Aorta (tissue), 5 donors: ENCODE data around the gene ZBTB48. TPM values are rescaled to one million over a fixed set of nuclear protein-coding genes. Genes with fewer than 3 reads are reported as not detected.

ENCODE experiments used
- ATAC-seq: fragments of 200-7000 bp; cut with Tn5 transposase; one replicate; pipeline ENCODE4 v1.9.1; 2022; ENCODE audit warnings: moderate library complexity; ENCODE audit not compliant: low FRiP score
- DNase-seq, 2 donors: peaks; one replicate each; pipeline ENCODE4 v3.0.0-alpha.2; 2020
- H3K27ac ChIP-seq, 2 donors: one replicate each; pipeline ENCODE4 v1.5.1; 2013; ENCODE audit warnings: low read length in 2 of 2, mild to moderate bottlenecking in 2 of 2, moderate library complexity in 2 of 2, control low read depth in 1 of 2, inconsistent platforms in 1 of 2, low read depth in 1 of 2
- H3K27me3 ChIP-seq, 2 donors: one replicate each; pipeline ENCODE4 v1.6.1; 2013; ENCODE audit warnings: control low read depth in 1 of 2, low read length in 1 of 2, mild to moderate bottlenecking in 1 of 2, moderate library complexity in 1 of 2; ENCODE audit not compliant: insufficient read depth in 2 of 2, control insufficient read depth in 1 of 2
- H3K36me3 ChIP-seq, 2 donors: one replicate each; pipeline ENCODE4 v1.6.1; 2013; ENCODE audit warnings: control low read depth in 1 of 2, low read length in 1 of 2, mild to moderate bottlenecking in 1 of 2; ENCODE audit not compliant: insufficient read depth in 2 of 2, control insufficient read depth in 1 of 2
- H3K4me1 ChIP-seq, 2 donors: one replicate each; pipeline ENCODE4 v1.6.1; 2013; ENCODE audit warnings: low read length in 2 of 2, control low read depth in 1 of 2, mild to moderate bottlenecking in 1 of 2, moderate library complexity in 1 of 2; ENCODE audit not compliant: insufficient read depth in 2 of 2, control insufficient read depth in 1 of 2
- H3K4me3 ChIP-seq, 2 donors: one replicate each; pipeline ENCODE4 v1.5.1; 2013; ENCODE audit warnings: low read length in 2 of 2, control low read depth in 1 of 2, mild to moderate bottlenecking in 1 of 2
- H3K9me3 ChIP-seq: one replicate; pipeline ENCODE4 v1.6.1; 2013; ENCODE audit warnings: mild to moderate bottlenecking, low read length; ENCODE audit not compliant: control insufficient read depth
- WGBS, 2 donors: extraction: QIAGEN DNeasy Blood & Tissue Kit; methylation state at CpG; one replicate each; pipeline ENCODE4 v1.1.7; 2013; 5-methylcytosine and 5-hydroxymethylcytosine counted together
- intact Hi-C, 2 donors: fragments of 100-400 bp; cut with DNase I; formaldehyde crosslinking; loops; one replicate each; pipeline versions ENCODE4 v1.14.2 to v1.15.0; 2022
- polyA plus RNA-seq, 2 donors: library from polyadenylated mRNA; stranded (reverse); fragments of 200-250 nt; gene quantifications; one replicate each; pipeline ENCODE4 v1.2.3, GENCODE V29; 2013
- total RNA-seq, 2 donors: library from RNA; stranded (reverse); fragmentation: NEBNext Ultra II Directional; extraction: Animal tissue kit (Norgen Biotek cat#: 25700); gene quantifications; one replicate each; pipeline ENCODE4 v1.2.1, GENCODE V29; 2021
- donor health status: healthy with polysubstance abuse.
- donor health status: Bipolar disorder and iron deficiency.
- donor health status: DM: no; HTN: no; CAD: no.
- donor health status: DM: no; HTN: no; CAD: no.
- donor health status: DM: yes; HTN: yes; CAD: no.

Gene ZBTB48
- total and polyA plus RNA-seq, 4 donors, result 20.6 to 204 (median 27.6) TPM

- no peaks in the 10 kb centered on the region for H3K9me3 ChIP-seq
- H3K27ac ChIP-seq, result no peak overlapping the region
- no peak for ATAC-seq
- no peak overlapping the region for H3K4me3 ChIP-seq
- H3K27me3 ChIP-seq, result no peaks in the 10 kb centered on the region
- WGBS, 2 donors, result 84 to 89% methylated on average over 7 of the region's 7 CpGs
- no peak for DNase-seq
- intact Hi-C loops, result no loop called here
- peaks cover 0 to 2% of the 10 kb centered on the region in 2 donors for H3K36me3 ChIP-seq
- peaks cover 0 to 4% of the 10 kb centered on the region in 2 donors for H3K4me1 ChIP-seq
These were observed 6.0 kb downstream of the ZBTB48 start for GRCh38 chr1:6585841-6586240.

GRCh38 chr1:6586404-6586816 lies 6.6 kb downstream of the ZBTB48 start:
- ATAC-seq, result no peak
- intact Hi-C loops, result no loop called here
- Histone ChIP-seq H3K4me1 (peaks cover 0 to 4% of the 10 kb centered on the region in 2 donors), H3K36me3 (peaks cover 0 to 2% of the 10 kb centered on the region in 2 donors), H3K27me3 (no peaks in the 10 kb centered on the region), H3K9me3 (no peaks in the 10 kb centered on the region), H3K4me3 (no peak overlapping the region), H3K27ac (peak overlapping the region in 1 of 2 donors; percentile 11)
- no peak for DNase-seq
- WGBS, 2 donors, result 67 to 71% methylated on average over 11 of the region's 11 CpGs

- intact Hi-C loops, result no loop called here
- peak overlapping the region in 1 of 2 donors; percentile 7 for H3K27ac ChIP-seq
- no peaks in the 10 kb centered on the region for H3K9me3 ChIP-seq
- peaks cover 0 to 4% of the 10 kb centered on the region in 2 donors for H3K4me1 ChIP-seq
- peaks cover 0 to 2% of the 10 kb centered on the region in 2 donors for H3K36me3 ChIP-seq
- no peak overlapping the region for H3K4me3 ChIP-seq
- DNase-seq (peak; percentile 70 to 87), ATAC-seq (peak; percentile 49)
- H3K27me3 ChIP-seq, result no peaks in the 10 kb centered on the region
- 15 to 16% methylated on average over 13 of the region's 13 CpGs for WGBS, 2 donors
These were observed 7.6 kb downstream of the ZBTB48 start for GRCh38 chr1:6587261-6588005.

GRCh38 chr1:6588128-6588892 lies 8.5 kb downstream of the ZBTB48 start:
- peaks cover 0 to 9% of the 10 kb centered on the region in 2 donors for H3K36me3 ChIP-seq
- H3K27me3 ChIP-seq, result no peaks in the 10 kb centered on the region
- WGBS, 2 donors, result 86 to 87% methylated on average over 25 of the region's 25 CpGs
- DNase-seq, result no peak
- H3K9me3 ChIP-seq, result no peaks in the 10 kb centered on the region
- intact Hi-C loops, result no loop called here
- peaks cover 0 to 4% of the 10 kb centered on the region in 2 donors for H3K4me1 ChIP-seq
- no peak overlapping the region for H3K4me3 ChIP-seq
- H3K27ac ChIP-seq, result no peak overlapping the region
- ATAC-seq, result no peak

GRCh38 chr1:6588893-6589520 lies 9.2 kb downstream of the ZBTB48 start:
- DNase-seq, result no peak
- no peaks in the 10 kb centered on the region for H3K27me3 ChIP-seq
- intact Hi-C loops, result no loop called here
- no peak overlapping the region for H3K4me3 ChIP-seq
- no peak for ATAC-seq
- no peaks in the 10 kb centered on the region for H3K9me3 ChIP-seq
- no peak overlapping the region for H3K27ac ChIP-seq
- WGBS, 2 donors, result 74 to 78% methylated on average over 24 of the region's 24 CpGs
- H3K36me3 ChIP-seq, result peaks cover 0 to 11% of the 10 kb centered on the region in 2 donors
- H3K4me1 ChIP-seq, result peaks cover 0 to 4% of the 10 kb centered on the region in 2 donors

- H3K4me1 ChIP-seq, result peaks cover 0 to 4% of the 10 kb centered on the region in 2 donors
- no peaks in the 10 kb centered on the region for H3K9me3 ChIP-seq
- intact Hi-C loops, result loop anchor here in 1 of 2 donors (5.0 kb wide), 1 partner anchor 37 kb away; no protein-coding TSS in a partner anchor
- H3K27ac ChIP-seq, result peak overlapping the region in 1 of 2 donors; percentile 18
- H3K4me3 ChIP-seq, result no peak overlapping the region
- no peak for ATAC-seq
- 91 to 93% methylated on average over 7 of the region's 7 CpGs for WGBS, 2 donors
- DNase-seq, result no peak
- H3K36me3 ChIP-seq, result peaks cover 0 to 14% of the 10 kb centered on the region in 2 donors
- H3K27me3 ChIP-seq, result no peaks in the 10 kb centered on the region
These were observed 10.3 kb downstream of the ZBTB48 start for GRCh38 chr1:6590046-6590445.

GRCh38 chr1:6591222-6591621 lies 11.4 kb downstream of the ZBTB48 start:
- peak; percentile 75 for ATAC-seq
- 5 to 13% methylated on average over 13 of the region's 13 CpGs for WGBS, 2 donors
- peaks cover 0 to 19% of the 10 kb centered on the region in 2 donors for H3K36me3 ChIP-seq

GRCh38 chr1:6591644-6592043 lies 11.8 kb downstream of the ZBTB48 start:
- H3K4me3 ChIP-seq, result no peak overlapping the region
- peak overlapping the region; percentile 39 to 70 for H3K27ac ChIP-seq
- H3K9me3 ChIP-seq, result no peaks in the 10 kb centered on the region
- ATAC-seq, result peak; percentile 11
- DNase-seq, result no peak
- intact Hi-C loops, result loop anchor here in 1 of 2 donors (5.0 kb wide), 1 partner anchor 36 kb away; no protein-coding TSS in a partner anchor
- H3K4me1 ChIP-seq, result peaks cover 0 to 4% of the 10 kb centered on the region in 2 donors
- no peaks in the 10 kb centered on the region for H3K27me3 ChIP-seq
- 52 to 53% methylated on average over 6 of the region's 6 CpGs for WGBS, 2 donors
- peaks cover 0 to 19% of the 10 kb centered on the region in 2 donors for H3K36me3 ChIP-seq

More at GRCh38 chr1:6591222-6591621, 11.4 kb downstream of the ZBTB48 start:
- H3K9me3 ChIP-seq, result no peaks in the 10 kb centered on the region
- intact Hi-C loops, result loop anchor here in 1 of 2 donors (5.0 kb wide), 1 partner anchor 36 kb away; no protein-coding TSS in a partner anchor
- H3K4me1 ChIP-seq, result peaks cover 0 to 4% of the 10 kb centered on the region in 2 donors
- H3K27ac ChIP-seq, result peak overlapping the region; percentile 39 to 70
- H3K4me3 ChIP-seq, result no peak overlapping the region
- DNase-seq, result peak; percentile 83 to 86
- H3K27me3 ChIP-seq, result no peaks in the 10 kb centered on the region
